Measurements from ENCODE around the gene GLI3. TPM values are rescaled to one million over a fixed set of nuclear protein-coding genes. Genes with fewer than 3 reads are reported as not detected.

GLI3 gene
- total RNA-seq, 6 experiments from 2014 or later: 0.12 to 0.95 (median 0.21) TPM

DNA sequence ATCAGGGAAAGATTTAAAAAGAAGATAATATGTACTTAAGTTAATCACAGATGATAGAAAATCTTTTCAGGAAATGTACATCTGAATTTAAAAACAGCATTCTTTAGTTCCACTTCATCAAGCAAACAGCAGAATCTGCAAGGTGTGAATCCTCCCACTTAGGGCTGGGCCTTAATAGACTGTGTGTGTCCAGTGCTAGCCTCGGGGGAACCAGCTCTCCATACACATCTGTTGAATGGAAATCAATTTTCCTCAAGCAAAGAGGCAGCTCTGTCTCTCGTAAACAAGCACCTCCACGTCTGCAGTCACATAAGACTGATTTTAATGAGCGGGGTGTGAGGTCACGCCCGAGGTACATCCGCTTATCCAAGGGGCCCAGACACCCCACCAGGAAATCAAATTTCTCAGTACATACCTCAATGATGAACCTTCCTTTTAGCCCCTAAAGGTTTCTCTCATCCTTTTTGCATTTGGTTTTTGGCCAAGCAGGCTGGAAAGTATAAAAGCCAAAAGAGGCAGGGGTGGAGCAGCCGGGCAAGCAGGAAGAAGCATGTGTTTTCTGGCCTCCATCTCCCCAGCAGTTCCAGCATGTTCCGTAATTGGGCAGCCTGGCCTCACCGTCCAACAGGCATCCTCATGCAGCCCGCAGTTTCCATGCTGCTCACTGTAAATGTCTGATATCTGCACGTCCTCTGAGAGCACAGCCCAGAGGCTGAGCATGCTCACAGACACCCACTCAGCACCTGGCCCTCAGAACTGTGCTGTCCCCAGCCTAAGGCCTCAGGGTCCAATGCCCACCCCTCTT, 131.3 kb downstream of the GLI3 start:
- TF ChIP-seq, protein P1, sequence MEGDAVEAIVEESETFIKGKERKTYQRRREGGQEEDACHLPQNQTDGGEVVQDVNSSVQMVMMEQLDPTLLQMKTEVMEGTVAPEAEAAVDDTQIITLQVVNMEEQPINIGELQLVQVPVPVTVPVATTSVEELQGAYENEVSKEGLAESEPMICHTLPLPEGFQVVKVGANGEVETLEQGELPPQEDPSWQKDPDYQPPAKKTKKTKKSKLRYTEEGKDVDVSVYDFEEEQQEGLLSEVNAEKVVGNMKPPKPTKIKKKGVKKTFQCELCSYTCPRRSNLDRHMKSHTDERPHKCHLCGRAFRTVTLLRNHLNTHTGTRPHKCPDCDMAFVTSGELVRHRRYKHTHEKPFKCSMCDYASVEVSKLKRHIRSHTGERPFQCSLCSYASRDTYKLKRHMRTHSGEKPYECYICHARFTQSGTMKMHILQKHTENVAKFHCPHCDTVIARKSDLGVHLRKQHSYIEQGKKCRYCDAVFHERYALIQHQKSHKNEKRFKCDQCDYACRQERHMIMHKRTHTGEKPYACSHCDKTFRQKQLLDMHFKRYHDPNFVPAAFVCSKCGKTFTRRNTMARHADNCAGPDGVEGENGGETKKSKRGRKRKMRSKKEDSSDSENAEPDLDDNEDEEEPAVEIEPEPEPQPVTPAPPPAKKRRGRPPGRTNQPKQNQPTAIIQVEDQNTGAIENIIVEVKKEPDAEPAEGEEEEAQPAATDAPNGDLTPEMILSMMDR (IDR thresholded peaks at IDR 0.05): no peak
- no peak for TF ChIP-seq POLR2A (IDR thresholded peaks at IDR 0.05)
- Histone ChIP-seq H3K27me3 (no peaks in the 10 kb centered on the region), H3K36me3 (no peaks in the 10 kb centered on the region), H3K27ac (no peak overlapping the region), H3K9me3 (no peaks in the 10 kb centered on the region), H3K4me1 (no peaks in the 10 kb centered on the region), H3K4me3 (no peak overlapping the region)
- no peak for ATAC-seq
- no peak for DNase-seq
- intact Hi-C loops (cut with DNase I): no loop called here
- 59% methylated on average over 12 of the region's 12 CpGs for WGBS (ENCODE audit: insufficient coverage, low coverage, low lambda C conversion rate, missing lambda C conversion rate)

DNA sequence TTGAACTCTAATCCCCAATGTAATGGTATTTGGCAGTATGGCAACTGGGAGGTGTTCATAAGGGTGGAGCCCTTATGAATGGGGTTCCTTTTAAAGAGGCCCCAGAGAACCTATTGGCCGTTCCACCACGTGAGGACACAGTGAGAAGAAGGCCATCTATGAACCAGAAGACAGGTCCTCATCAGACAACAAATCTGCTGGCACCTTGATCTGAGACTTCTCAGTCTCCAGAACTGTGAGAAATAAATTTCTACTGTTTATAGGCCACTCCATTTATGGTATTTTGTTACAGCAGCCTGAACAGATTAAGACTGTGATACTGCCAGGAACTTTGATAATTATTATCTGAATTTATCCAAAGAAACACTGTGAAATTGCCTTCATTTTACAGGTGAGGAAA, 132.3 kb downstream of the GLI3 start:
- Histone ChIP-seq H3K27me3 (no peaks in the 10 kb centered on the region), H3K4me1 (no peaks in the 10 kb centered on the region), H3K27ac (no peak overlapping the region), H3K9me3 (no peaks in the 10 kb centered on the region), H3K4me3 (no peak overlapping the region), H3K36me3 (no peaks in the 10 kb centered on the region)
- TF ChIP-seq POLR2A (IDR thresholded peaks at IDR 0.05): no peak
- TF ChIP-seq, protein P1 (IDR thresholded peaks at IDR 0.05): no peak
- 50% methylated on average over 2 of the region's 2 CpGs for WGBS (ENCODE audit: insufficient coverage, low coverage, low lambda C conversion rate, missing lambda C conversion rate)
- DNase-seq (no peak), ATAC-seq (no peak)
- intact Hi-C loops (cut with DNase I): no loop called here

DNA sequence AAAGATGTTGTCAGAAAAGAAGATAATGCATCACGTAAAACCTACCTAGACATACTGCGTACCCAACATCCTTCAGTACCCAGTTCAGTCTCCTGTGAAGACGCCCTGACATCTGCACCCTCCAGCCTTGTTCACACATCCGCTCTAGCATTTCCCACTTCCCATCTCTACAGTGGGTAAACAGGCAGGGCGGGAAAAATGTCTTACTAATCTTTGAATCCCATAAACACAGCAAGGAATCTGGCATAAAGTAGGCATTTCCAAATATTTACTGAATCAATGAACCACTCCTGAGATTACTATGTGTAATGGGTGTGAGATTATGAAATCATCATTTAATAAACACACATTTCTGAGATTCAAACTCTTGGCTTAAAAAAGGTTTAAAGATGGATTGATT, 132.8 kb downstream of the GLI3 start:
- ATAC-seq: peak in 2 of 4 donors; percentile 18 to 46
- DNase-seq: no peak
- intact Hi-C loops (cut with DNase I): no loop called here
- WGBS (ENCODE audit: insufficient coverage, low coverage, low lambda C conversion rate, missing lambda C conversion rate): 25% methylated on average over 3 of the region's 5 CpGs
- H3K4me3 ChIP-seq: no peak overlapping the region
- no peak overlapping the region for H3K27ac ChIP-seq
- no peaks in the 10 kb centered on the region for H3K27me3 ChIP-seq
- H3K9me3 ChIP-seq: no peaks in the 10 kb centered on the region
- TF ChIP-seq, protein P1 (IDR thresholded peaks at IDR 0.05): no peak
- TF ChIP-seq POLR2A (IDR thresholded peaks at IDR 0.05): no peak
- no peaks in the 10 kb centered on the region for H3K36me3 ChIP-seq
- H3K4me1 ChIP-seq: no peaks in the 10 kb centered on the region

DNA sequence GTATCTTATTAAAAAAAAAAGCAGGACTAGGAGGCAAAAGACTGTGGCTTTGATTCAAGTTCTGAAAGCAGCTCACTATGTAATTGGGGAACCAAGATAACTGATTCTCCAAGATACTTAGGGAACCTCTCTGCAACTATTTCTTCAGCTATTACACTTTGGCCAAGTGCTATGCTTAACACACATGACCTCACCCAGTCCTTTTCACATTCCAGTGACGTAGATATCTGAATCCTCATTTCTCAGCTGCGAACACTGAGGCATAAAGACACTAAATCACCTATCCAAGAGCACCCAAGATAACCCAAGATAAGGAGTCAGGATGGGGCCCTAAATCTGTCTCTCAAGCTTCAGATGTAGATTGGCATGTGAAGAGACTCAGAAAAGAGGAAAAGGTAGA, 133.6 kb downstream of the GLI3 start:
- Histone ChIP-seq H3K4me3 (no peak overlapping the region), H3K27me3 (no peaks in the 10 kb centered on the region), H3K9me3 (no peaks in the 10 kb centered on the region), H3K4me1 (no peaks in the 10 kb centered on the region), H3K36me3 (no peaks in the 10 kb centered on the region), H3K27ac (no peak overlapping the region)
- intact Hi-C loops (cut with DNase I): no loop called here
- 47% methylated on average over 2 of the region's 2 CpGs for WGBS (ENCODE audit: insufficient coverage, low coverage, low lambda C conversion rate, missing lambda C conversion rate)
- DNase-seq (no peak), ATAC-seq (no peak)
- TF ChIP-seq POLR2A (IDR thresholded peaks at IDR 0.05): no peak
- TF ChIP-seq, protein P1 (IDR thresholded peaks at IDR 0.05): no peak
